SKM-1 (cell line): ENCODE measurements around the gene C7orf25.
A peak's percentile ranks its signal among the peaks of the same experiment; 100 is the strongest.

Source experiments
- DNase-seq: peaks from one replicate; lab custom pipeline; 2025; ENCODE audit not compliant: unreplicated experiment; lab: John Stamatoyannopoulos, UW

C7orf25 gene

DNA sequence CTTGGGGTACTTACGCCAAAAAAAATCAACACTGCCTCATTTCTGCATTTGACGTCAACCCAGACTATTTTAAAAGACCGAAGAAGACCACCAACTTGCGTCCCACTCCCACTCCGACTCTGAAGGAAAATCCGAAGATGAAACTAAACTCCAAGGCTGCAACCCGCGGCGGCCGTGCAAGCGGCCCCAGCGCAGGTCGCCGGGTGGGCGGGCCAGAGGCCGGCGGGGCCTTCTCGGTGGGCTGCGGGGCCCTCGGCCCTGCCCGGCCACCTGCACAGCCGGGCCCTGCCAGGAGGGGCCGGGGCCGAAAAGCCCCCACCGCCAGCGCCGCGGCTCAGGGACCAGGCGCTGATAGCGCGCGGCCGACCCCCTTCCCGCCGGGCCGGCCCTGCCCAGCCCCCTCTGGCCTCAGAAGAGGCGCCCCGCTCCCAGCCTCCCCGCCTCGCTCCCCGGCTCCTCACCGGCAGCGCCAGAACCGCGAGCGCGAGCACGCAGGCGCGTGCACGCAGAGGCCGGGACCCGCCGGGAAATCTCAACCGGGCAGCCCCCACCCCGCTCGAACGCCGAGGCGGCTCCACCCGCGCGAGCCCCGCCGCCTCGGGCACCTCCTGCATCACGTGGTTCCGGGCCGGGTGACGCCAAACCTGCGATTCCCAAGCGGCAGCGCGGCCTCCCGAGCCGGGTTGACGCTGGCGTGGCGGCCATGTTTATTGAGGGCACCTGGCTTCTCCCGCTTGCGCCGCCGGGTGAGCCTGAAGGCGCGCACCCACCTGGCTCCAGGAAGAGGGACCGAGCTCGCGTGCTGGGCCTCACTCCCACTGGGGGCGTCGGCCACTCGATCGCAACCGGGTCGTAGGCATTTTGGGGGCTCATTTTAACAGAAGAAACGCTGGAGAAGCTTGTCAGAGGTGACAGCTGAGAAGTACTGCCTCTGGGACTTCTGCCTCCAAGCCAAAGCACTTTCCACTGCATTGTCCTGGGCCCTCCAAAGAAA lies at the start of gene C7orf25:
Gene C7orf25 (minus strand): TSS at position 617 of the 994 bp plus-strand sequence. CDS start 1,170 bp downstream, outside the sequence.
- DNase-seq = peak; percentile 82

DNA sequence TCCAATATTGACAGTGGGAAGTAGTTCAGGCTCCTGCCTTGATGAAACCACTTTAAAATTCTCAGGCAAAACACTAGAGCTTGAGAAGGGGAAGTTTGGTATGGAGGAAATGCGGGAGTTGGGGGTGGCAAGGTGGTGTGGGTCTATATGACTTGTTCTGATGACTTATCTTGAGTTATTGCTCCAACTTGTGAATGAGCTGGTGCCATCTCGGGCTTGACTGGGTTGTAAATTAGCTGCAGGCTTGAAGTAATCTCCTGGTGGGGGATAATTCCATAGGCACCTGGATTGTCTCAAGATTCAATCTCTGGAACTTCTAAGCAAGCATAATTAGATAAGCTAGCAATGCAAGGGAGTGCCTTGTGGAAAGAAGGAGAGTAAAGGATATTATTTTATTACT lies 49.3 kb upstream of the C7orf25 start:
- DNase-seq = no peak

DNA sequence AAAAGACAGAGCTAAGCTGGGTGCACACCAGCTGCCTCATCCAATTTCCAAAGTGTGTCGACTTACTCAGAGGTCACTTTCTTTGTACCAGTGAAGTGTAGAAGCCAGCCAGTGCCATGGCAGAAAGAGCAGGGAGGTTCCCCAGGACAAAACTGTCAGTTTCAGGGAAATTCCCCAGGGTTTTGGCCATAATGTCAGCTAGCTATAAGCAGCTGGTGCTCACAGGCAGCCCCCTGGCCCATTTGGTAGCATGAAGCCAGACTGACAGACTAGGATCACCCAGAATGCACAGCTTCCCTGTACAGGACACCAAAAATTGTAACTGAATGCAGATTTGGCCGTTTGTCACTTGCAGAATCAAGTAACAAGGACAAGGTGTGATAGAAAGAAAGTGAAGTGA lies 48.9 kb upstream of the C7orf25 start:
- DNase-seq = no peak

DNA sequence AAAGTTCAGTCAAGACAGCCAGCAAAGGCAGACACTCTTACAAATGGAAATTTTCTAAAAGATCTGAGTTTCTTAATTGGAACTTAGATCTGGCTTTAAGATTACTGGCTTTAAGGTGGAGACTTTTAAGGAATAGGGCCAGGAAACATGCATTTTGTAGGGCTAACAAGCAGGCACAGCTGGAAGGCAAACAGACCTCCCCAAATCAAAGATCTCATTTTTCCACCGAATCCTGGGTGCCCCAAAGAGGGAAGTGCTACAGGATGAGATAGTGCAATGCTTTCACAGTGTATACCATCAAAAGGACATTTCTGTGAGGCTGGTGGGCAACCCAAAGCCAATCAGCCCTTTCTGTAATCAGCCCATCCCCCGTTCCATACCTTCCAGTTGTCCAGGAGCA lies 47.7 kb upstream of the C7orf25 start:
- no peak for DNase-seq

DNA sequence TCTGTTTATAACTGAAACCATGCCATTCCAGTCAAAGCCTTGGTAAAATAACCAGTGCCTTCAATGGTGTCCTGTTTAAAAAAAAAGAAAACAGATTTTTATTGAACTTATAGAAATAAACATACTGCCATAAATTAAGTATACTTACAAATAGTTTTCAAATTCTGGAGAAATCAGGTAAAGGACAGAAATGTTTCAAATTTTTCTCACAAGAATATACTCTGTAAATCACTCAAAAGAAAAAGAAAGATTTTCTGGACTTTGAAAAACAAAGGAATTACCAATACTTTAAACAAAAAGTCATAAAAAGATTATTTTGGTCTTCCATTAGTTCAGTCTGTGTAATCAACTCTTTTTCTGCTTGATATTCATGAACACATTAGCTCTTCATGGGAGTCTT lies 44.2 kb upstream of the C7orf25 start:
- no peak for DNase-seq

DNA sequence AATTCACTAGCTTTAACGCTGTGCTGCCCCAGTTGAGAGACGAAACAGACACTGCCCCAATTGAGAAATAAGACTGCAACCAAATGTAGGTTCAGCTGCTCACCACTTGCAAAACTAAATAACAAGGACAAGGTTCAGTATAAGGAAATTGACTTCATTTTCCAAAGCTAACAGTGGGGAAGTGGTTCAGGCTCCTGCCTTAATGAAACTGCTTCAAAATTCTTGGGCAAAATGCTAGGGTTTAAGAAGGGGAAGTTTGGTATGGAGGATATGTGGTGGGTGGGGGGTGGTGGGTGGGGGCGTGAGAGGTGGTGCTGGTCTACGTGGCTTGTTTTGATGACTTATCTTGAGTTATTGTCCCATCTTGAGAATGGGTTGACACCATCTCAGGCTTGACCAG lies 42.1 kb upstream of the C7orf25 start:
- DNase-seq = no peak

DNA sequence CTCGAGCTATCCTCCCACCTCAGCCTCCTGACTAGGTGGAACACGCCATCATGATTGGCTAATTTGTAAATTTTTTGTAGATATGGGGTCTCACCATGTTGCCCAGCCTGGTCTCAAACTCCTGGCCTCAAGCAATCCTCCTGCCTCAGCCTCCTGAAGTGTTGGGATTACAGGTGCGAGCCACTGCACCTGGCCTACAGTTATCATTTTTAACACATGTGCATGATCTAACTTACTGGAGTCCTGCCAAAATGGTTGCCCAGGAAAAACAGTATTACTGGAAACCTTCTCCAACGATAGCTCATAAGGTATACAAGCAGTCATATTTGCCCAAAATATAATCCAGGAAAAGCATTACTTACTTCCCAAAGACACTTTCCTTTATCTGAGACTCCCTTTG lies 40.5 kb upstream of the C7orf25 start:
- no peak for DNase-seq

DNA sequence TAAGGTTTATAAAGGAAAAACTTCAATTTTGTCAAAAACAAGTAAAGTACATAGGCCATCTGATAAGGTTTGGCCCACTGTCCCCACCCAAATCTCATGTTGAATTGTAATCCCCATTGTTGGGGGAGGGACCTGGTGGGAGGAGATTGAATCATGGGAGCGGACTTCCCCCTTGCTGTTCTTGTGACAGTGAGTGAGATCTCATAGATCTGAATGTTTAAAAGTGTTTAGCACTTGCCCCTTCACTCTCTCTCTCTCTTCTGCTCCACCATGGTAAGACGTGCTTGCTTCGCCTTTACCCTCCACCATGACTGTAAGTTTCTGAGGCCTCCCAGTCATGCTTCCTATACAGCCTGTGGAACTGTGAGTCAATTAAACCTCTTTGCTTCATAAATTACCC lies 38.5 kb upstream of the C7orf25 start:
- DNase-seq = no peak

DNA sequence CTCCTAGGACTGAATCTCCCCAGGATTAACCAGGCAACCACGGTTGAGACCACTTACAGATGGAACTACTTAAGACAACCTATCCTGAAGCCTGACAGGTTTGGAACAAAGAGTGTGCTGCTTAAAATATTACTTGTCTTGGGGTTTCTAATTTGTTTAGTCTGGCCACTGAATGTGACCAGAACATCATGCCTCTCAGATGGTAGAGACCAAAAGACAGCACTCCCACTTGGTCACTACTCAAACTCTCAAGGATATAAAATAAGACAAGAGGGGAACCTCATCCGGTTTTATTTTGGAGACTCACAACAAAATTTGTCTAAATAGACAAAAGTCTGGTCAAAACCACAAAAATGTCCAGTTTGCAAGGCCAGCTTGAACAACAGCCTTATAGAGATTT lies 35.7 kb upstream of the C7orf25 start:
- DNase-seq = no peak

DNA sequence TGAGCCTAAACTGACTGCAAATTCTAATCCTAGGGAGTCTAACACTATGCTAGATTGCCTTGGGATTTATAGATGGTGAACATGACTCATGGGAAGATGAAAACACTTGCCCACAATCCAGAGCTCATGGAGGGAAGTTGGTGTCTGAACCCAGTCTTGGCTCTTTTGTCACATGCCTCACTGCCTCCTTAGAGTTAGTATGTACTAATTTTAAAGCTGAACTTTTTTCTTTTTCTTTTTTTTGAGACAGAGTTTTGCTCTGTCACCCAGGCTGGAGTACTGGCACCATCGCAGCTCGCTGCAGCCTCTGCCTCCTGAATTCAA lies 34.7 kb upstream of the C7orf25 start:
- no peak for DNase-seq

DNA sequence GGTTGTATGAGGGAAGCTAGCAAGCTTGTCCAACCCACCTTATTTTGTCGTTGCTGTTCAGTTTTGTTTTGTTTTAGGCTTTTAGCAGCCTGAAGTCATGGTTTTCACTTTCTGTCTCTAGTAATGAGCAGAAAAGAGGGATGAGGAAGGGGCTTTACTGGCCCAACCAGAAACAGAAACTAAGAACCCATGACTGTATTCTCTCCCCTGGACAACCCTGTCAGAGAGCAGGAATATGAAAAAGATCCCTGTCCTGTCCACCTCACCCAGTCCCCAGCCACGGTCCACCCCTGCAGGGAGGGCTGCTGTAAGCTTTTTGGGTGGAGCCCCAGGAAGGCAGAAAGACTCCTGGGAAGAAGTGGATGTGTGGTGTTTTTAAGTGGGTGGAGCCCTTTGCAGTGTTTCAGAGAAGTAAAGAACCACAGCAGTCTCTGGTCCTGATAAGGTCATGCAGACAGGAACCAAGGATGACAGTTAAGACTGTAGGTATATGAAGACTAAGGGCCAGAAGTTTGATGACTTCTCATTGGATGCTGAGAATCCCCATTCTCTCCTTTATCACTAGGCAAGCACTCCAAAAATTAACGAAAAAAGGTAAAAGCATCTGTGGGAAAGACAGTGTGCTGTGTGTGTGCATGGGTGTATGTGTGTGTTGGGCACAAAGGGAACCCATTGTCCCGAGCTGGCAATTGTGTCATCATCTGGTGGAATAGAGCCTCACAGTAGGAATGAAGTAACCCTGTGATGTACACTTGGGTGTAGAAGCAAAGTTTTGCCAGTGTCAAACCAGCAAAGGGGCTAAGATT lies 34.2 kb upstream of the C7orf25 start:
- no peak for DNase-seq

DNA sequence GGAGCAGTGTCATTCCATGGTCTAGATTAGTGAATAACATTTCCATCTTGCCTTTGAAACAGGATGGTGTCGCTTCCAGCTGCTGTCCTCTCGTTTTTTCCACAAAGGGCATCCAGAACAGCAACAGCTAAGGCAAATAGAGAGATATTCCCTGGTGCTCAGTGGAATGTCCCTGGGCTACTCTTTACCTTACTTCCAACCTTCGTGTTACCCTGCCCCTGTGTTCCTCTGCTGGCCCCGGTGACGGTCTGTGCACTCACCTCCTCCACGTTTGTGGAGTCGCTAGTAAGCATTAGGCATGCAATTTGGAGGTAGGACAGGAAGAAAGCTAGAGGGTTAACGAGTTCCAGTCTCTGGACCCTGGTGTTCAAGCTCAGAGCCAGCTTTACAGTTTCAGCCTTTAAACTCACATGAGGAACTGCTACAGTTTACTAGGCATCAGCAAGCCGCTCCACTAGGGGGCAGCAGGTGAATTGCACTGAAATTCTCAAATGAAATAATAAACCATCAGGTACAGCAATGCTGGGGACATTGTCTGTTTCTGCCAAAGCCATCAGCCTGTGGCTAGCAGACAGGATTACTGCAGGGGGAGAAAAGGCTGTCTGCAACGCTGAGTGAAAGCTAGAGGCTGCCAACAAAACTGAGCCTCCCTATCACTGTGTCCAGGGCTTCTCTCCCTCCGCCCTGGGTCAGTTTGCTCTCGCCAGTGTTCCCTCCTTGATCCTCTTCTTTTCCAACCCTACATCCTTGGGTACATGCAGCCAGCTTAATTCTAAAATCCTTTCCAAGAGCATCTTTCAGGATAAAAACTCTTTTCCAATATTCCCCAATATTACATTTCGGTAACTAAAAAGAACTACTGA lies 29.3 kb upstream of the C7orf25 start:
- DNase-seq = peak; percentile 23

DNA sequence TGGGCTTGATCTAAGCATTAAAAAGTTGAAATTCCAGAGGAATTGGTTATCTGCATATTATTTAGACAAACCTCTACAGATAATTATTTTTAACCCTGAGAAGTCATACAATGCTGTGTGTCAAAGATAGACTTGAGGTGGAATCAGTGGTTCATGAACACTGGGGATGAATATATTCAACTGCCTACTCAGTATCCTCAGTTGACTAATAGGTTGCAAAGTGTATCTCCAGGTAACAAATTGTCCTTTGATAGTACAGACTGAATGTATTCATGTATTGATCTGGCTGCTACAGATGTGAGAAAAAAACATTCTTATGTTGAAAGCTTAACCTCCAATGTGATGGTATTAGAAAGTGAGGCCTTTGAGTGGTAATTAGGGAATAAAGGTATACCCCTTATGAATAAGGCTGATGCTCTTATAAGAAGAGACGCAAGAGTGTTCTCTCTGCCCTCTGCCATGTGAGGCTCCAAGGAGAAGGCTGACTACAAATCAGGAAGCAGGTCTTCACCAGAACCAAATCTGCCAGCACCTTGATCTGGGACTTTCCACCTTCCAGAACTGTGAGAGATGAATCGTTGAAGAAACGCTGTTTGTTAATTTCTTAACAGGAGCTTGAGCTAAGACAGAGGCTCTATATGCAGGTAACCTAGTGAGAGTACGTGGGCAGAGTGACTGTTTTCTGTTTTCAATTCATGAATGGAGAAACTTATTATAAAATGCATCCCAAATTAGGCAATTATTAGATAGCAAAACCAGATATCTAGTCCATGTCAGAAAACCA lies 27.8 kb upstream of the C7orf25 start:
- no peak for DNase-seq

DNA sequence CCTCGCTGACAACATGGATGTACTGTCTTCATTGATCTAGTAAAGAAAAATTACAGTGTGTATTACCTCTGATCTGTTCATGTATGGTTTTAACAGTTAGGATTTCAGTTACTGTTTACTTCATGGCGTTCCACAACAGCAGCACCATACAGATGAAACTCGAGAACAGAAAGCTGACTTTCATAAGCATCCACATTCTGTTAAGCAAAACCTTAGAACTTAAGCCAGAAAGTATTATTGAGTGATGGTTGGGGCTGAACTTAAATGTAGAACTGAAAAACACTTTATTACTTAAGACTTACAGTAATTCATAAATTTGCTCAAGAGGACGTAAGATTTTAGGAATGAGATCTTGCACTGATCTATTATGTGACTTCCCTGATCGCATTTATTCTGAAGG lies 24.0 kb upstream of the C7orf25 start:
- no peak for DNase-seq

DNA sequence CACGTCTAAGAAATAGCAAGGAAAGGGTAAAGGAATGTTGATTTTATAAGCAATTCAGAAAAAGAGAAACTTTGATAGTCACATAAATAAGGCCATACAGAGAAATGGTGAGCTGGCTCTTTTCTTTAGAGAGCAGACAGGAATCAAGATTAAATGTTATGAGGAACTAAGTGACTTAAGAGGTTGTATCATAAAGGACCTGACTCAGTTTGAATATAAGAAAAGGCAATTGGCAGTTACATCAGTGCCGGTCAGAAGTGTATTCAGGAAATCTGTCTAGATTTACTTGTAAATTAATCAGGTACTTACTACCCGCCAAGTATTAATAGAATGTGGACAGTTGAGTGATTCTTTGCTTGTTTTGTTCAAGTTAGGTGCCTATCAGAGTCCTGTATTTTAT lies 22.4 kb upstream of the C7orf25 start:
- DNase-seq = no peak

DNA sequence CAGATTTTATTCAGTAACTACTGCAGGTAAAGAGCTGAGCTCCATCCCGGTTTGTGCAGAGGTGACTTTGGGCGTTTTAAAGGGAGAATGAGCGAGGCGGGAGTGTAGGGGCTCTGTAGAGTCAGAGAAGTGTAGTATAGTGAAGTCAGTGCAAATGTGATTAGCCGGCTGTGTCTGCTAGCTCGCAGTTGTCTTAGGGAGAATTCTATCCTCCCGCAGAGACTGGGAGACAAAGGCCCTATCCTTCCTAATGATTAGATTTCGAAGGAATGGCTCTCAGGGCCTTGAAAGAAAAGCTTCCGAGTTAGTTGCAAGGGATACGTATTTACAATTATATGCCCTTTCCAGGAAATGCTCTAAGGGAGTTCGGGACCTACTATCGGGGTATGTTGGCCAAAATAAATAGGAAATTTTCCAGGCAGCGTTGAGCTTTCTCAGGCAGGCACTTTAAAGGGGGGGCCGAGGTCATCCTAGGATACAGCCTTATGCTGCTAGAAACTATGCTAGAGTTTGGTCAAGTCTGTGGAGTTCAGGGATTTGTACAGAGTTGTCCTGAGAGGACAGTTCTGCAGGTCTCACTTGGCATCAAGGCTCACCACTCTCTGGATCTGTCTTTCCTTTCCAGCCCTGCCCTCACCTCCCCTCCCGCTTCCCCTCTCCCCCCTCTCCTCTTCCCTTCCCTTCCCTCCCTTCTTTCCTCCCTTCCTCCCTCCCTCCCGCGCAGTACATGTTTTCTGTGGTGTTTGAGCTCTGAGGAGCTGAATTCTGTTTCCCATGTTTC lies 21.1 kb upstream of the C7orf25 start:
- no peak for DNase-seq

DNA sequence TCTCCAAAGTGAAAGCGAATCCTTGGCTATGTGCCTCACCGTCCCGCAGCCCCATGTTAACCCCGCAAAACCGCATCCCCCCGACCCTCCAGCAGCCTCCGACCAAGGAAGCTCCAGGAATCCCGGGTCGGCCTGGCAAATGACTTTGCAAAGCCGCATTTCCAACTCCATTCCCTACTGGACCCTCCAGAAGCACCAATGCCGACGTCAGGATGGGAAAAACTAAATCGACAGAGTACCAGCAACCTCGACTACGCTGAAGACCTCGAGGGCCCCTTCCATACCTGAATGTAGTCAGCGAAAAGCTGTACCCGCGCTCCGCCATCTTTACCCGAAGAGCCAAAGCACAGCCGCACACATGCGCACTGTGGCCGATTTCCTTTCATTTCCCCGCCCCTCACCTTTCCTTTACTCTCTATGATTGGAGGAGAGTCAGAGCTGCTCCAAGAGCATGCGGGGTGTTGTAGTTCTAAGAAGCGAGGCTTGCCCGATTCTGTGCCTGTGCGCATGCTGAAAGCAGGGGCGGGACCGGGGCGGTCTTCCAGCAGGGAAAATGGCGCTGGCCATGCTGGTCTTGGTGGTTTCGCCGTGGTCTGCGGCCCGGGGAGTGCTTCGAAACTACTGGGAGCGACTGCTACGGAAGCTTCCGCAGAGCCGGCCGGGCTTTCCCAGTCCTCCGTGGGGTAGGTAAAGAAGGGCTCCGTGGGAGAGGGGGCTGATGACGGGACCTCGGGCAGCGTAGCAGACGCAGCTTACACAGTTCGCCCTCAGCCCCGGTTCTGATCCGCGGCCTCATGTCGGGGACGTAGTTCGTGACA lies 20.2 kb upstream of the C7orf25 start, which contains the start of the genes MRPL32 and PSMA2:
Gene MRPL32 (plus strand): TSS at position 543 of the 818 bp plus-strand sequence. CDS start 11 bp downstream, at position 554.
Gene PSMA2 (minus strand): TSS at position 341 of the 818 bp plus-strand sequence. CDS start 16 bp downstream, at position 325.
- peak; percentile 99 for DNase-seq

DNA sequence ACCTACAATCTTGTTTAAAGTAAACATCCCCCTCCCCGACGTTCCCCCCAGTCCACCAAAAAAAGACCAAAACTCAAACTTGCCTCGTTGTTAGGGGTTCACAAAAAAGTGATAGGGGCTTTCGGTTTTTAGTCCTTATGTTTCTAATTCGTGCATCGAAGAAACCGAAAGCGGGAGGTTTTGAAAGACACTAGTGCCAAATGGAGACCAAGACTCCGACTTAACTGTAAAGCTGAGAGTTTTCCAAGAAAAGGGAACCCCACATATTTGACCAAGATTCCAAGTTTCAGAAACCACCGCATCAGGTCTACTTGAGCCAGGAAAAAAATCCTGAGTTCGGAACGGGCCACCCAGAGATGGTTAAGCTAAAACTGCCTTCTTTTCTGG lies 19.6 kb upstream of the C7orf25 start:
- DNase-seq = no peak

DNA sequence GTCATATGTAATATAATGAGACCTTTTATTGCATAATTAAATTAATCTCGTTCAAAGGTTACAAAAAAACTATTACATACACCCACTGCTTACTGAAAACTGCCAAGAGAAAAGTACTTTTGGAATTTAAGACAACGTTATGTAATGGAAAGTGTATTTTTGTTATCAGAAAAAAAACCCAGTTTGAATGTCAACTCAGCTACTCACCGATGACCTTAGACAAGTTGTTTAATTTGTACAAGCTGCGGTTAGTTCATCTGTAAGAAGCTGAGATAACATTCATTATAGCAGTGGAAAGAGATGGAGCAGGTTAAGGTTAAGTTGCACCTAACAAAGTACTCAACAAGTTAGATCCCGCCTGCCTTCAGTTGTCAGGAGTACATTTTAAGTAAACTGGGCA lies 19.0 kb upstream of the C7orf25 start:
- DNase-seq = no peak
